ENCODE measurements around the gene IGF2R. TPM values are rescaled to one million over a fixed set of nuclear protein-coding genes. Genes with fewer than 3 reads are reported as not detected.

The IGF2R gene
- total and polyA plus RNA-seq, 2 of the 13 experiments (the other 11 are each of a cell fraction or from before 2014, with no cell fraction given): 38.3 to 70.0 TPM

GRCh38 chr6:160071805-160072690 is 103.2 kb downstream of the IGF2R start (continued):
- no peak for TF ChIP-seq HMGXB3 (CRISPR knock-in tag; IDR thresholded peaks at IDR 0.05; ENCODE audit: borderline replicate concordance)
- TF ChIP-seq STAG1 (CRISPR knock-in tag; IDR thresholded peaks at IDR 0.05): peak; percentile 68
- TF ChIP-seq AHR (CRISPR knock-in tag; IDR thresholded peaks at IDR 0.05): no peak

GRCh38 chr6:160073272-160073671 is 104.4 kb downstream of the IGF2R start:
- H3K4me2 ChIP-seq (ENCODE audit: low read depth, low read length): no peak overlapping the region
- ATAC-seq (no peak), DNase-seq (ENCODE audit: low spot score) (no peak), FAIRE-seq (no peak)
- H2AFZ ChIP-seq (ENCODE audit: low read length): no peak overlapping the region
- no peak overlapping the region for H3K9ac ChIP-seq (ENCODE audit: insufficient read depth, low read depth, low read length)
- no peak for TF ChIP-seq ZNF136 (CRISPR knock-in tag; IDR thresholded peaks at IDR 0.05; ENCODE audit: low read depth)
- TF ChIP-seq KMT2A (CRISPR knock-in tag; IDR thresholded peaks at IDR 0.05): no peak
- TF ChIP-seq NR0B2 (CRISPR knock-in tag; IDR thresholded peaks at IDR 0.05): no peak
- TF ChIP-seq TFAP4 (IDR thresholded peaks at IDR 0.05; ENCODE audit: borderline replicate concordance, low read depth): no peak
- no peak for TF ChIP-seq TEAD2 (CRISPR knock-in tag; IDR thresholded peaks at IDR 0.05)
- no peak for TF ChIP-seq ZSCAN20 (CRISPR knock-in tag; IDR thresholded peaks at IDR 0.05; ENCODE audit: borderline replicate concordance)
- no peak for TF ChIP-seq TEF (CRISPR knock-in tag; IDR thresholded peaks at IDR 0.05)
- TF ChIP-seq ZNF275 (CRISPR knock-in tag; IDR thresholded peaks at IDR 0.05; ENCODE audit: borderline replicate concordance): no peak
- no peak for TF ChIP-seq SP1 (IDR thresholded peaks at IDR 0.05)
- TF ChIP-seq SP1 (CRISPR knock-in tag; IDR thresholded peaks at IDR 0.05): no peak
- no peak for TF ChIP-seq KMT2B (CRISPR knock-in tag; IDR thresholded peaks at IDR 0.05)
- no peak for TF ChIP-seq ZFY (CRISPR knock-in tag; IDR thresholded peaks at IDR 0.05)
- WGBS (ENCODE audit: low lambda C conversion rate): 99% methylated on average over 9 of the region's 9 CpGs
- H3K4me3 ChIP-seq (replicated peaks in 1 of 3; ENCODE audit: insufficient read depth in 1 of 3, low read depth in 2 of 3, low read length in 3 of 3): no peak overlapping the region
- H3K79me2 ChIP-seq (ENCODE audit: insufficient read depth, low read length): no peaks in the 10 kb centered on the region
- in situ Hi-C loops (cut with HindIII; ENCODE audit: extremely low pct_ligation_motif_present, low pct_unique_long_range_greater_than_20kb) (no loop called here), intact Hi-C loops (cut with micrococcal nuclease; ENCODE audit: unreplicated experiment) (no loop called here)
- H4K20me1 ChIP-seq (ENCODE audit: insufficient read depth, low read length): no peaks in the 10 kb centered on the region; the same call in 1 of the 2 replicates
- no peaks in the 10 kb centered on the region for H3K27me3 ChIP-seq (ENCODE audit: control insufficient read depth in 1 of 2, insufficient read depth in 2 of 2, low read length in 2 of 2)
- ChIA-PET POLR2A (no interaction called here), CTCF (ENCODE audit: low intra/inter-chr PET ratio, low total read pairs) (no interaction called here)
- H3K4me1 ChIP-seq (ENCODE audit: insufficient read depth, low read length): no peaks in the 10 kb centered on the region
- no peaks in the 10 kb centered on the region for H3K9me3 ChIP-seq (ENCODE audit: low read length)
- TSS peak; percentile 4 for BruUV-seq (replicated peaks)
- no peak overlapping the region for H3K27ac ChIP-seq (ENCODE audit: extremely low read length, insufficient read depth, low read length)
- H3K36me3 ChIP-seq (replicated peaks in 1 of 2; ENCODE audit: control insufficient read depth in 1 of 2, insufficient read depth in 2 of 2, low read length in 2 of 2): peaks cover 59 to 97% of the 10 kb centered on the region in 2 experiments

Measured in HepG2 (cell line).